Naive B cell (primary cell): ENCODE data around the gene ITGB5. TPM values are rescaled to one million over a fixed set of nuclear protein-coding genes. Genes with fewer than 3 reads are reported as not detected.
A peak's percentile ranks its signal among the peaks of the same experiment; 100 is the strongest.

Experiments used
- ATAC-seq, 2 donors: fragments of 150-1000 bp; cut with Tn5 transposase; 2 replicates each; pipeline ENCODE4 v1.10.0; 2021; ENCODE audit warnings: low read depth in 2 of 2, mild to moderate bottlenecking in 2 of 2, moderate library complexity in 2 of 2
- DNase-seq: peaks from one replicate; pipeline ENCODE4 v3.0.0; 2022
- H3K27ac Mint-ChIP-seq, 6 donors: one replicate each; pipeline ENCODE4 v1.8.0; 2020 to 2022; ENCODE audit warnings: mild to moderate bottlenecking in 6 of 6, mixed read lengths in 6 of 6, moderate library complexity in 5 of 6, inconsistent platforms in 2 of 6
- H3K27me3 Mint-ChIP-seq, 3 donors: one replicate each; pipeline ENCODE4 v1.8.0; 2021 to 2022; ENCODE audit warnings: mixed read lengths in 3 of 3, mild to moderate bottlenecking in 1 of 3
- H3K36me3 Mint-ChIP-seq, 2 donors: one replicate each; pipeline ENCODE4 v1.8.0; 2020 to 2022; ENCODE audit warnings: mixed read lengths in 2 of 2, inconsistent platforms in 1 of 2, mild to moderate bottlenecking in 1 of 2
- H3K4me1 Mint-ChIP-seq, 3 donors: one replicate each; pipeline ENCODE4 v1.8.0; 2020 to 2022; ENCODE audit warnings: mixed read lengths in 3 of 3, inconsistent platforms in 1 of 3, mild to moderate bottlenecking in 1 of 3, moderate library complexity in 1 of 3
- H3K4me3 Mint-ChIP-seq, 8 donors: one replicate each; pipeline ENCODE4 v1.8.0; 2020 to 2022; ENCODE audit warnings: mild to moderate bottlenecking in 8 of 8, mixed read lengths in 8 of 8, moderate library complexity in 8 of 8, inconsistent platforms in 2 of 8
- H3K9me3 Mint-ChIP-seq, 7 donors: one replicate each; pipeline ENCODE4 v1.8.0; 2020 to 2022; ENCODE audit warnings: mixed read lengths in 7 of 7, mild to moderate bottlenecking in 5 of 7, inconsistent platforms in 2 of 7, moderate library complexity in 1 of 7
- polyA plus RNA-seq, 6 donors: library from polyadenylated mRNA; unstranded; fragments of 300-500 nt; fragmentation: Illumina TruSeq; gene quantifications; one replicate each; pipeline ENCODE4 v1.2.3, GENCODE V29; 2021; ENCODE audit warnings: low read depth in 6 of 6

ITGB5 gene
- polyA plus RNA-seq, 6 donors from 2014 or later, result 0.22 to 2.0 (median 1.1) TPM; not detected in 2

DNA sequence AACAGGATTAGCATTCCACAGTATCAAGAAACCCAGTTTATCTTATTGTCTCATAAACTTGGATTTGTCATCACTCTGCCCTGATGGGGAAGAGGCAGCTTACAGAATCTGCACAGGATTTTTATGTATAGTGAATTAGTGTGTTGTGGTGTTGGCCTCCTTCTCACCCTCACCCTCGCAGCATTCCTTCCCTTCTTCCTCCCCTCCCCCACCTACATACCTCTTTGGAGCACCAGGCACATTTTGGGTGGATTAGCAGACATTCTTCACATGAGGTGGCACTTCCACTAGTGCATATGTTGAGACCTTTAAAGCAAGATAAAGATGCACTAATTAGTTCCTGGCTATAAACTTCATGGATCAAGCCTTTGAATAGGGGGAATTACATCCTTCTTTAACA is 13.9 kb downstream of the ITGB5 start:
- H3K27ac Mint-ChIP-seq, result no peak overlapping the region
- ATAC-seq (no peak), DNase-seq (no peak)
- no peak overlapping the region for H3K4me3 Mint-ChIP-seq
- H3K4me1 Mint-ChIP-seq, result no peaks in the 10 kb centered on the region
- peaks cover 0 to 1% (median 0%) of the 10 kb centered on the region in 7 donors for H3K9me3 Mint-ChIP-seq
- H3K27me3 Mint-ChIP-seq, result peaks cover 10 to 26% (median 25%) of the 10 kb centered on the region in 3 donors
- H3K36me3 Mint-ChIP-seq, result no peaks in the 10 kb centered on the region

GRCh38 chr3:124867511-124867910 is 19.7 kb downstream of the ITGB5 start:
- Mint-ChIP-seq H3K9me3 (peaks cover 0 to 1% (median 0%) of the 10 kb centered on the region in 7 donors), H3K4me1 (no peaks in the 10 kb centered on the region), H3K27me3 (peaks cover 13 to 47% (median 28%) of the 10 kb centered on the region in 3 donors), H3K27ac (peak overlapping the region in 1 of 6 donors; percentile 21), H3K4me3 (no peak overlapping the region), H3K36me3 (no peaks in the 10 kb centered on the region)
- ATAC-seq (no peak), DNase-seq (no peak)

DNA sequence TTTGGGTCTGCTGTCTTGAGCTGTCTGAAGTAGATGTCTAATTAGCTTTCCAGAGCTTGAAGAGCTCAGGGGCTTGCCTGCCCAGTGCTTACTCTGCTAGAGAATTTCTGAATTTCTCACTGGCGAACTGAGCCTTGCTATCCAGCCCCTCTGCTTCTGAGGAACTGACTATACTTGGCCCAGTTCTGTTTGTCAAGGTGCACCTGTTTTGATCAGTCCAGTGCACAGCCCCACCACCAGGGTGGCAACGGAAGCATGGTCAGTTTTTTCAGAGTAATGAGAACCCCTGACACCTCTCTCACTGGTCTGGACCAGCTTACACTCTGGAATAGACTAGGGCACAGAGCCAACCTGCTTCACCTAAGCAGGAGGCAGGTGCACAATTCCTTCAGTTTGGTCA is 25.2 kb downstream of the ITGB5 start:
- no peak for DNase-seq
- no peak for ATAC-seq
- peaks cover 7 to 25% (median 14%) of the 10 kb centered on the region in 3 donors for H3K27me3 Mint-ChIP-seq
- peak overlapping the region in 1 of 6 donors; percentile 12 for H3K27ac Mint-ChIP-seq
- H3K36me3 Mint-ChIP-seq, result no peaks in the 10 kb centered on the region
- no peak overlapping the region for H3K4me3 Mint-ChIP-seq
- no peaks in the 10 kb centered on the region for H3K9me3 Mint-ChIP-seq
- no peaks in the 10 kb centered on the region for H3K4me1 Mint-ChIP-seq

GRCh38 chr3:124861041-124861440 is 26.1 kb downstream of the ITGB5 start:
- Mint-ChIP-seq H3K36me3 (no peaks in the 10 kb centered on the region), H3K4me3 (peak overlapping the region in 2 of 8 donors; percentile 6 to 69), H3K4me1 (no peaks in the 10 kb centered on the region), H3K27me3 (peaks cover 9 to 18% (median 11%) of the 10 kb centered on the region in 3 donors), H3K27ac (no peak overlapping the region), H3K9me3 (no peaks in the 10 kb centered on the region)
- ATAC-seq (no peak), DNase-seq (no peak)

GRCh38 chr3:124860599-124860998 is 26.6 kb downstream of the ITGB5 start:
- ATAC-seq (no peak), DNase-seq (no peak)
- peak overlapping the region in 2 of 8 donors; percentile 6 to 69 for H3K4me3 Mint-ChIP-seq
- H3K36me3 Mint-ChIP-seq, result no peaks in the 10 kb centered on the region
- no peaks in the 10 kb centered on the region for H3K4me1 Mint-ChIP-seq
- no peak overlapping the region for H3K27ac Mint-ChIP-seq
- H3K27me3 Mint-ChIP-seq, result peaks cover 8 to 22% (median 15%) of the 10 kb centered on the region in 3 donors
- peaks cover 0 to under 1% (median 0%) of the 10 kb centered on the region in 7 donors for H3K9me3 Mint-ChIP-seq

GRCh38 chr3:124859025-124859424 is 28.1 kb downstream of the ITGB5 start:
- H3K4me3 Mint-ChIP-seq, result no peak overlapping the region
- H3K4me1 Mint-ChIP-seq, result no peaks in the 10 kb centered on the region

GRCh38 chr3:124858275-124858674 is 28.9 kb downstream of the ITGB5 start:
- Mint-ChIP-seq H3K9me3 (peaks cover 0 to 2% (median 0%) of the 10 kb centered on the region in 7 donors), H3K4me1 (no peaks in the 10 kb centered on the region), H3K27ac (no peak overlapping the region), H3K36me3 (no peaks in the 10 kb centered on the region), H3K27me3 (peaks cover 14 to 27% (median 19%) of the 10 kb centered on the region in 3 donors), H3K4me3 (no peak overlapping the region)
- no peak for DNase-seq
- ATAC-seq, result no peak

More at GRCh38 chr3:124859025-124859424, 28.1 kb downstream of the ITGB5 start:
- Mint-ChIP-seq H3K27ac (no peak overlapping the region), H3K27me3 (peaks cover 13 to 27% (median 19%) of the 10 kb centered on the region in 3 donors), H3K9me3 (peaks cover 0 to 2% (median 0%) of the 10 kb centered on the region in 7 donors), H3K36me3 (no peaks in the 10 kb centered on the region)
- ATAC-seq, result no peak
- no peak for DNase-seq

- Mint-ChIP-seq H3K9me3 (peaks cover 0 to 2% (median 0%) of the 10 kb centered on the region in 7 donors), H3K27ac (no peak overlapping the region), H3K27me3 (peaks cover 19 to 37% (median 24%) of the 10 kb centered on the region in 3 donors), H3K36me3 (no peaks in the 10 kb centered on the region), H3K4me1 (no peaks in the 10 kb centered on the region), H3K4me3 (no peak overlapping the region)
- ATAC-seq (no peak), DNase-seq (no peak)
Observed at GRCh38 chr3:124856677-124857076, 30.5 kb downstream of the ITGB5 start.

- Mint-ChIP-seq H3K4me1 (no peaks in the 10 kb centered on the region), H3K36me3 (no peaks in the 10 kb centered on the region), H3K27ac (no peak overlapping the region), H3K9me3 (peaks cover 0 to 2% (median 0%) of the 10 kb centered on the region in 7 donors), H3K27me3 (peaks cover 20 to 38% (median 22%) of the 10 kb centered on the region in 3 donors), H3K4me3 (no peak overlapping the region)
- ATAC-seq (no peak), DNase-seq (no peak)
Observed at GRCh38 chr3:124854009-124854408, 33.2 kb downstream of the ITGB5 start.

DNA sequence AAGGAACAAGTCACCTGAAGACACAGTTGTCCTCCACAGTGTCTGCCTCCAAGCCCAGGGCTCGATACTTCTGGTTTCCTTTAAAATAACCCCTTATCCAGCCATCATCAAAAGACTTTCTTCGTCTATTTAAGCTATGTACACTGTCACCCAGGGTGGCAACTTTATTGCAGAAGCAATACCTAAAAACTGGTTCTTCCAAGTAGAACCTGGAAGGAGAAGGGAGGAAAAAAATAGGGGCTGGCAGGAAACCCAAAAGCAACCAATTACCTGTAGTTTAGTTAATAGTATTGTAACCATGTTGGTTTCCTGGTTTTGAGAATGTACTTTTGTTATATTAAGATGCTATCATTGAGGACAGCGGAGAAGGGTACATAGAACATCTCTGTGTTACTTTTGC is 33.7 kb downstream of the ITGB5 start:
- no peaks in the 10 kb centered on the region for H3K4me1 Mint-ChIP-seq
- peaks cover 18 to 41% (median 22%) of the 10 kb centered on the region in 3 donors for H3K27me3 Mint-ChIP-seq
- H3K27ac Mint-ChIP-seq, result no peak overlapping the region

DNA sequence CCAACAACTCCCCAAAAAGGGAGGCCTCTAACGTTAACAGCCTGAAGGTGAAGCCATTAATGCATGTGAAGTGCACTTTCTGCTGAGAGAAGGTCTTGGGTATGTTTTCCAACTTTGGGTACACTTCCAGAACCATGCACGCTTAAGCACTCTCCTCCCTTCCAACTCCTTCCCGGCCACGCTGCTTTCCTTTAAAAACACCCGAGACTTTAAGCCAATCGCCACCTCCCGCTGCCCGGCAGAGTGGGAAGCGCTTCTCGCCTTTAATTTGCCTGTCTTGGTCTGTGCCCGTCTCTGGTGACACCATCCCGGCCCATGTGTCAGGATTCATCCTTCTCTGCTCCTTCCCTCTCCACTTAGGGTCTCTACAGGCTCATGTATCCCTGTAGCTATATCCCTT is 35.3 kb downstream of the ITGB5 start:
- Mint-ChIP-seq H3K4me3 (no peak overlapping the region), H3K4me1 (no peaks in the 10 kb centered on the region), H3K36me3 (no peaks in the 10 kb centered on the region), H3K9me3 (peaks cover 0 to 2% (median 0%) of the 10 kb centered on the region in 7 donors), H3K27ac (no peak overlapping the region), H3K27me3 (peaks cover 14 to 30% (median 18%) of the 10 kb centered on the region in 3 donors)
- ATAC-seq (no peak), DNase-seq (no peak)

More for the DNA sequence above, 33.7 kb downstream of the ITGB5 start:
- Mint-ChIP-seq H3K36me3 (no peaks in the 10 kb centered on the region), H3K9me3 (peaks cover 0 to 2% (median 0%) of the 10 kb centered on the region in 7 donors), H3K4me3 (no peak overlapping the region)
- ATAC-seq (no peak), DNase-seq (no peak)

- DNase-seq (no peak), ATAC-seq (no peak)
- H3K9me3 Mint-ChIP-seq, result peaks cover 0 to 2% (median 0%) of the 10 kb centered on the region in 7 donors
- H3K36me3 Mint-ChIP-seq, result no peaks in the 10 kb centered on the region
- H3K27me3 Mint-ChIP-seq, result peaks cover 14 to 30% (median 14%) of the 10 kb centered on the region in 3 donors
- no peak overlapping the region for H3K27ac Mint-ChIP-seq
- no peaks in the 10 kb centered on the region for H3K4me1 Mint-ChIP-seq
- no peak overlapping the region for H3K4me3 Mint-ChIP-seq
Observed at GRCh38 chr3:124851136-124851535, 36.0 kb downstream of the ITGB5 start.

DNA sequence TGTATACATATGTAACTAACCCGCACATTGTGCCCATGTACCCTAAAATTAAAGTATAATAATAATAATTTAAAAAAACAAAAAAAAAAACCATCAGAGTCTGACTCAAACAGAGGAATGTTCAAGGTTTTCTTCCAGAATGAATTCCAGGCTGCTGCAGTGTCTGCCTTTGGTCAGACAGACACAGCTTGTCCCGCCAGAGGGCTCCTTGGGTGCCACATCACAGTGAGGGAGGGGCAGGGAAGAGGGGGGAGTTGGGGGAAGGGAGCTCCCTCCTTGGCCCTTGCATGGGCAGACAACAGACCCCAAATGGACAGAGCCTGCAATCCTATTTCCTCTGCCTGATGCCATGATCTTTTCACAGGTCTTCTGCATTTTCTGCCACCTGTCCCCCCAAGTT is 36.5 kb downstream of the ITGB5 start:
- Mint-ChIP-seq H3K27me3 (peaks cover 9 to 25% (median 14%) of the 10 kb centered on the region in 3 donors), H3K9me3 (peaks cover 0 to 1% (median 0%) of the 10 kb centered on the region in 7 donors), H3K4me1 (no peaks in the 10 kb centered on the region), H3K27ac (no peak overlapping the region), H3K4me3 (no peak overlapping the region), H3K36me3 (no peaks in the 10 kb centered on the region)
- ATAC-seq (no peak), DNase-seq (no peak)

DNA sequence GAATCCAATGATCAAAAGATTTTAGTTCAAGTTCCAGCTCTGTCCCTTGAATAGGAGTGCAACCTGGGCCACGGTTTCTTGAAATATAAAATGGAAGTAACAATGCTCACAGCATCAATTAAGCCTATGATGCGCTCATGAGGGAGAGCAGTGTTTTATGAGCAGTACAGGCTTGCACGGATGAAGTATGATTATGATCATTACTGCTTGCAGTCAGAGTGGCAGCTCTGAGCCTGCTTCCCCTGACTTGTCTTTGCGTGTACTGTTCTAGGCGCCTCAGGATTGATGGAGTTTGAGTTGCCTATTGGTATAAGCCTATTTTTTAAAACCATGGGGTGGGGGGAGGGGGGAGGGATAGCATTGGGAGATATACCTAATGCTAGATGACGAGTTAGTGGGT is 37.0 kb downstream of the ITGB5 start:
- Mint-ChIP-seq H3K4me3 (no peak overlapping the region), H3K27me3 (peaks cover 5 to 20% (median 14%) of the 10 kb centered on the region in 3 donors), H3K4me1 (no peaks in the 10 kb centered on the region), H3K36me3 (no peaks in the 10 kb centered on the region), H3K9me3 (no peaks in the 10 kb centered on the region), H3K27ac (no peak overlapping the region)
- no peak for DNase-seq
- ATAC-seq, result no peak
